Activated T-cell treated with anti-CD3 and anti-CD28 coated beads for 1 hour (primary cell): ENCODE results near the gene DCAF7.

Source experiments
- DNase-seq: peaks from one replicate; pipeline ENCODE4 v3.0.0-alpha.2; 2020; ENCODE audit warnings: low read depth

The DCAF7 gene

DNA sequence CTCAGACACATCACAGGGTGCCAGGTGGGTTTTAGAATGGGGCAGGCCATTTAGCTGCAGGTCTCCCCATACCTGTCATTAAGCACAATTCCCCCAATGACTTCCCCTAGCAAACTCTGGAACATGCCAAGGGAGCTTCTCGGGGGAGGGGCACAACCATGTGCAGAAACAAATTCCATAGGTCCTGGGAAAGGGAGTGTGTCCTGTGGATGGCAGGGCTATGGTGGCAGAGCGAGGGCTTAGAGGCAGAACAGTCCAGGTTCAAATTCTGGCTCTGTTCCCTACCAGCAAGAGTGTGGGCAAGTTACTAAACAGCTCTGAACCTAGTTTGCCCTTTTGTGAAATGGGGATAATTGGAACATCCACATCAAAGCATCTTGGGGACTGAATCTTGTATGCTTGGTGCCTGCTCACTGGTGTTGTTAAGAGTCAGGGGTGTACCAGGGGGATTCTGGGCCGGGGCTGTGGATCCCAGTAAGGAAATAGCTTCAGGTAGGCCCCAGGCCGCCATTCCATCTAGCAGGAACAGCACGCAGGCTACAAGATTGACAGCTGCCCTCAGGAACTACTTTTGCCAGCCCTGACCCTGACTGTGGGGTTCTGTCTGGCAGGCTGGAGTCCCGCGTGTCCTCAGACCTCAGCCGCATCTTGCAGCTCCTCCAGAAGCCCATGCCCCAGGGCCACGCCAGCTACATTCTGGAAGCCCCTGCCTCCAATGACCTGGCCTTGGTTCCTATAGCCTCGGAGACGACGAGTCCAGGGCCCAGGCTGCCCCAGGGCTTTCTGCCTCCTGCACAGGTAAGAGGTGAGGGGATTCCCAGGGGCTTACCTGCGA lies 5.6 kb upstream of the DCAF7 start:
- DNase-seq, result no peak

DNA sequence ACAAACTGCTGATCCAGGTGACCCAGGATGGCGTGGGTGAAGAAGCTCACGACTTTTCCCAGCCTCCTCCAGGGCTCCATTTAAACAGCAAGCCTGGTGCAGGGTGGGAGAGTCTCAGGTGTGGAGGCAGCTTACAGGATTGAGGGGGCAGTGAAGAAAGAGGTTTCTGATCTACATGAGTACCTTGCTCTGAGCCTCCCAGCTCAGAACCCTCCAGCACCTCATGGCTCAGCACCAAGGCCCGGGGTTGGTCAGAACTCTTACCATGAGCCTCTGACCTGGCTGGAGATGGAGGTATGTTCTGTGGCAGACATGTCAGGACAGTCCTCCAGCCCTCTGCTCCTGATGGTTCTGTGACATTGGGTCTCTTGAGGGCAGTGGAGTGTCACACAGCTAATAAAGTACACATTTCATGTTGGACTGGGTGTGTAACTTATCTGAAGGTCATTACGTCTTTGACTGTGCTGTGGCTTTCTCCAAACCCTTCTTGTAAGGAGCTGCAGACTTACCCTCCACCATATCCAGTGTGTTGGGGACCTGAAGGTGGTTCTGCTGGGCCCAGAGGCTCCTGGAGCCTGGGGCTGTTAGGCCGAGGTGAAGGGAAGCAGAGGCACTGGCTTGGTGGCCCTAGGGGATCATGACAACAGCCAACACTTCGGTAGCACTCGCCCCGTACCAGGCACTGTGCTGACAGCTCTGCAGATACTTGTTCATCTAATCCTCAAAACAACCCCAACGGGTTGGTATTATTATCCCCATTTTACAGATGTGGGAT lies 3.8 kb upstream of the DCAF7 start:
- no peak for DNase-seq

DNA sequence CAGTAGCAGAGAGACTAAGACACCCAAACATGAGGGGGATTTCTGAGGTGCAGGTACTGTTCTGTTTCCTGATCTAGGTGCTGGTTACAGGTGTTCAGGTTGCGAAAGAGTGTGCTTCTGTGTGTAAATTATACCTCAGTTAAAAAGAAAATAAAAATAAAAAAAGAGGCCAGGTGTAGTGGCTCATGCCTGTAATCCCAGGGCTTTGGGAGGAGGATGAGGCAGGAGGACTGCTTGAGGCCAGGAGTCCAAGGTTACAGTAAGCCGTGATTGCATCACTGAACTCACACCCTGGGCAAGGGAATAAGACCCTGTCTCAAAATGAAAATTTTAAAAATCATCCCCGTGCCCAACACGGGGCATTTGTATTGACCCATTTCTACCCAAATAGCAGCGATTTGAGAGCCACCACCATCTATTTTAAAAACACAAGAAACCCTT lies 3.2 kb upstream of the DCAF7 start:
- no peak for DNase-seq

DNA sequence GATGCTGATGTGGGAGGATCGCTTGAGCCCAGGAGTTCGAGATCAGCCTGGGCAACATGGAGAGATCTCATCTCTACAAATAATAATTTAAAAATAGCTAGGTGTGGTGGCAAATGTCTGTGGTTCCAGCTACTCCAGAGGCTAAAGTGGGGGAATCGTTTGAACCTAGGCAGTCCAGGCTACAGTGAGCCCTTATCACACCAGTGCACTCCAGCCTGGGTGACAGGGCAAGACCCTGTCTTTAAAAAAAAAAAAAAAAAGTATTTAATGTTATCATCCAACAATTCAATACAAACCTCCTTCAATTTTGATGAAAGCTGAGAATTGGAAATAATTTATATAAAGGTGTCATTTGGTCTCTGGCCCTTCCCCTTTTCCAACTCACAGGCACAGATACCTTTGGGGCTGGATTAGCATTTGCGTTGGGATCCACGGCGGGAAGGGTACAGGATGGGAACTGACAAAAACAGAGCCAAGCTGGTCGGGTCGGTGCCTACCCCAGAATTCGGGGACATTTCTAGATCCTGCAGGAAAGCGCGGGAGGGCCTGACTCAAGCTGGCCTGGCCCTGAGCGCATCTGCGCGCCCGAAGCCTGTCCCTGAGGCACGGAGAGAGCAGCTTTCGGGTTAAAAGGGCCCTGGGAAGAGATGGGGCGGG lies 860 bp upstream of the DCAF7 start:
- DNase-seq, result no peak

DNA sequence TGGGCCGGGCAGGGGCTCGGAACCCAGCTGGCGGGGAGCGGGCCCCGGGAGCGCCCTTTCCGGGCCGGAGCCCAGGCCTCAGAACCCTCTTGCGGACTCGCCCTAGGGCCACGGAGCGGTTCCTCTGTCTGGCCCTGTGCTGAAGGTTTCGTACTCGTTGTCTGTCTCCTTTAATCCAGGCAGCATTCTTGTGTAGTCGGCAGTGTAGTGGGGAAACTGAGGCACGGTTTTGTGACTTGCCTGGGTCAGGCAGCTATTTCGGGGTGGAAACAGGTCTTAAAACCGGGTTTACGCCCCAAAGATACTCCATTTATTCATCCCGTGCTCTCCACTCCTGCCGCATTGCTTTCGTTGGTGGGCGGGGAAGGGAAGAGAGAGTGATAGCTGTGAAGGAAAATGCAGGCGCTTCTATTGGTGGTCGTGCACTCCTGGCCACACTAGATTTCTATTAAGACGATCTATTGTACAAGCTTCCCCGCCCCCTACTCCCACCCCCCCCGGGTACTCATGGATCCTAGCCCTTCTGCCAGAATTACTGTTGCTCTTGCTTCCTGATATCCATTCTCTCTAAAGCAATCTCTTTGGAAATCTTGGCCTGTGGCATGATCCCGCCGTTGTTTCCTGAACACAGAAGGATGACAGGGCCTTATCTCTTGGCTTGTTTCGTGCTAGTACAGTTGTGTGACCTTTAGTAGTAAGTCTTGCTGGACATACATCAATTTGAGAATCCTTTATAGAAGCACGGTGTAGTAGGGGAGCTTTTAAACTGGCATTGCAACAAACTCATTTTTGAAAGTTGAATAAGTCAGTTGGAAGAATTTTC lies 751 bp downstream of the DCAF7 start:
- peak; percentile 6 for DNase-seq

DNA sequence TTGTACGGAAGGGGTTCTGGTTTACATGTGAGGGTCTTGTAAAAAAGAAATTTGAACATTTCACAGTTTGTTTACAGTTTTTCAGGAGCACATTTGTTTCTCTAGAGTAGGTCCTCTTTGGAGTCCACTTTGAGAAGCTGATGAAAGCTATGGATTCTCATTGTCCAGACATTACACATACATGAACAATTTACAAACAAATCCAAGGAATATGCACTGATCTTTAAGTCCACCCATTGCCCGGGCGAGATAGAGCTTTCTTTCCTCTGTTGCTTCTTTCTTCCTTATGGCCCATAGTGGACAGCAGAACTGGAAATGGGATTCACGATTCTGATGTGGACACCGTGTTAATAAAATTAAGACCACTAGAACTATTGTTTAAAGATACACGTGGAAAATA lies 1.9 kb downstream of the DCAF7 start:
- DNase-seq, result no peak

DNA sequence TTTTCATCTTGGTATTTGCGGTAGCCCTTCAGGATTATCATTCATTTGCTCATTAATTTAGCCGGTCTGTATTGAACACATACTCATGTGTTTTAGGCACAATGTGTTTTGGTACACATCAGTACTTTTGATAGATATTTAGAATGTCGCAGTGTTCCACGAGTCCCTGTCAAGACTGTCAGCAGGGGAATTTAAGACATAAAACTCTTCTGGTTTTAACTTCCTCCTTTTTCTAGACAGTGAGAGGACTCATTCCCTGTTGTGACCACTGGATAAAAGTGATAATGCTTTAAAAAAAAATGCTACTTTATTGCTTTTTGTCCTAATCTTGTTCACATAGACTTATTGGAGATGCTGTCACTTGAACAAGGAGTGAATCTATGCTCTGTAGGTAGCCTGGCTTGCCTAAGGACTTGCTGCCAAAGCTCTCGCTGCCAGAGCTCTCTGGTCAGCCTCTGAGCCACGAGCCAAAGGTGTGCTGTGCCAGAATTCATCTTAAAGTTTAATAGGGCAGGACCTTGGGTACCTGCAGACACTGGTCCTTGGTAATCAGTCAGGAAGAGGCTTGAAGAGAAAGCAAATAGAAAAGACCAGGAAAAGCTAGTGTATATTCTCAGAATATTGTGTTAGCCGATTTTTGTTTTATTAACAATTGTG lies 5.4 kb downstream of the DCAF7 start:
- DNase-seq, result no peak

DNA sequence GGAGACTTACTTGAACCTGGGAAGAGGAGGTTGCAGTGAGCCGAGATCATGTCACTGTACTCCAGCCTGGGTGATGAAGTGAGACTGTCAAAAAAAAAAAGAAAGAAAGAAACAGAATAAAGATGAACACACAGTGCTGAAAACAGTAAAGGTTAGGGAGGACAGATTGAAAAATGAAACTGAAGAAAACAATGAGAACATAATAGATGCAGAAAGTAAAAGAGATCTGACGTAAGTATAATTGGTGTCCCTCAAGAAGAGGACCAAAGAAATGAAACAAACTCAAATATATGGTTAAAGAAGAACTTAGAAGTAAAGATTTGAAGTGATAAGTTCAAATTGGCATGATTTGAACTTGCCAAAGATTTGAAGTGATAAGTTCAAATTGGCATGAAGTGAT lies 7.1 kb downstream of the DCAF7 start:
- DNase-seq, result no peak

DNA sequence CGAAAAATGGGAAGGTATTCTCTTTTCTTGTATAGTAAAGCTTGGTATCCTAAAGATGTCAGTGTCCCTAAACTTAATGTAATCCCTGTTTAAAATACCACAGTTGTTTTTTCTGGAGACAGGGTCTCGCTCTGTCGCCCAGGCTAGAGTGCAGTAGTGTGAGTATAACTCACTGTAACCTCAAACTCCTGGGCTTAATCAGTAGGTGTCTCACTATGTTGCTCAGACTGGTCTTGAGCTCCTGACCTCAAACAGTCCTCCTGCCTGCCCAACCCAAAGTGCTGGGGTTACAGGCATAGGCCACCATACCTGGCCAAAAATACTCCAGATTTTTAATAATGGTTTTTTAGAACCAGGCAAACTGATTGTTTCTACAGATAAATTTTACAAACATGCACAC lies 8.2 kb downstream of the DCAF7 start:
- DNase-seq, result no peak

DNA sequence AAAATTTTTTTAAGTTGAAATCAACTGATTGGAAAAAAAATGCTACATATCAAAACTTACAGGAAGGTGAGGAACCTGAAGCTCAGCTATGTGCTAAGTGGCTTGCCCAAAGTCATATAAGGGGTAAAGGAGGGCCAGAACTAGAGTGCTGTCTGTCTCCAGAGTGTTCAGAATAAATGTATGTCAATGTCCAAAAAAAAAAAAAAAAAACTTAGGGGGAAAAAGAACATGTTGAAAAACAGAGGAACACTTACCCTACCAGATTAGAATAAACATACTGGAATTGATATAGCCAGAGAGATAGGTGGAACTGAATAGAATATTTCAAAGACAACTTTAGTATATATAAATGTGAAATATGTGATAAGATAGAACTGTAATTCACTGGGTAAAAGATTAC lies 11.5 kb downstream of the DCAF7 start:
- no peak for DNase-seq

DNA sequence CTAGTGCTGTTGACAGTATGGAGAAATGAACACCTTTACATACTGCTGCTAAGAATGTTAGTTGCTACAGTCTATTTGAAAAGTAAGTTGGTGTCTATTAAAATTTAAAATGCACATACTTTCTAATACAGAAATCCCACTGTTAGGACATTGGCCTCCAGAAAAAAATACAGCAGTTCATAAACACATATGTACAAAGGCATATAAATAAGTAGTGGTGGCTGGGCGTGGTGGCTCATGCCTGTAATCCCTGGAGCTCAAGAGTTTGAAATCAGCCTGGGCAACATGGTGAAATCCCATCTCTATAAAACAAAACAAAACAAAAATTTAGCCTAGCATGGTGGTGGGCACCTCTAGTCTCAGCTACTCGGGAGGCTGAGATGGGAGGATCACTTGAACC lies 13.1 kb downstream of the DCAF7 start:
- no peak for DNase-seq

DNA sequence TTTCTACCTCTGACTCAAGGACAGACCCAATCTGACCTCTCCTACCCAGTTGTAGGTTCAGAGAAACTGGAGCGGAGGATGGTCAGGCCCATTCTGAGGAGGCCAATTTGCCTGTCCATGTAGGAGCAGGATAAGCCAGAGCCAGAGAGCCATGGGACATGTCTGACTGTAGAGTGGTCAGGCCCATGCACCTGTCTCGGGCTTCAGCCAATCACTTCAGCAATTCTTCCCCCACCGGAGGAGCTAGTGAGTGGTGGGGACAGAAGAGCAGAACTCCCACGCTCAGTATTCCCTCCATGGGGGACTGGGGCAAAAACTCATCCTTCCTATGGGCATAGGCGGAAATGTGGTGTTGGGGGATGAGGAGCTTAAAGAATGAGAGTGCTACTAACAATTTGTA lies 14.3 kb downstream of the DCAF7 start:
- DNase-seq, result no peak

DNA sequence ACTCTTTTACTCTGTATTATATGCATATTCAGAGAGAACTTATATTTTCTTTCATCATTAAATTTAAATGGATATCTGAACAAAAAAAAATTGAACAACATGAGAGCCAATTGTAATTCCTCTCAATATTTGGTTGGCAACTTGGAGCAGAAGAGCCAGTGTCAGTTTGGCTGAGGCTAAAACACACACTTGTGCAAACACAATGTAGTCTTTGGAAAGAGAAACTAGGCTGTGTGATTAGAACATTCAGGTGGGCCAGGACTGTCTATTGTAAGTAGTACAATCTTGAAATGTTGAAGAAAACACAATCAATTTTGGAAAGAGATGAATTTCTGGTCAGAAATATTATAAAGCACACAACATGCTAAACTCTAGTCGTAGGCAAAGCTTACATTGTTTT lies 17.0 kb downstream of the DCAF7 start:
- no peak for DNase-seq

DNA sequence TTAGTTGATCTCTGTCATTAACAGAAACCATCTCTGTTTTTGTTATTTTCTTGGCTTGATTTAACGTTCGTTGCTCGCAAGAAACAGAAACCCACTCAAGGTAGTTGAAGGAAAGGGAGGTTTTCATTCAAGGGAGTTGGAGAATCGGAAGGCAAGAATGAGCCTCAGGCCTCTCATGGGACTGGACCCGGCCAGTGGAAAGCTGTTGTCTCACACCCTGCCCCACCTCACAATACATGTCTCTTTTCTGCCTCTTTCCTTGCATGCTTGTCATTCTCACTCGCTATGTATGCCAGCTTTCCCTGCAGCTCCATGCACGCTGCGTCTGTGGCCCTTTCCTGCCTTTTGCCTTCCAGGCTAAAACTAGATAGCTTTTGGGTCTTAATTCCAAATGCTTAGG lies 18.3 kb downstream of the DCAF7 start:
- no peak for DNase-seq

DNA sequence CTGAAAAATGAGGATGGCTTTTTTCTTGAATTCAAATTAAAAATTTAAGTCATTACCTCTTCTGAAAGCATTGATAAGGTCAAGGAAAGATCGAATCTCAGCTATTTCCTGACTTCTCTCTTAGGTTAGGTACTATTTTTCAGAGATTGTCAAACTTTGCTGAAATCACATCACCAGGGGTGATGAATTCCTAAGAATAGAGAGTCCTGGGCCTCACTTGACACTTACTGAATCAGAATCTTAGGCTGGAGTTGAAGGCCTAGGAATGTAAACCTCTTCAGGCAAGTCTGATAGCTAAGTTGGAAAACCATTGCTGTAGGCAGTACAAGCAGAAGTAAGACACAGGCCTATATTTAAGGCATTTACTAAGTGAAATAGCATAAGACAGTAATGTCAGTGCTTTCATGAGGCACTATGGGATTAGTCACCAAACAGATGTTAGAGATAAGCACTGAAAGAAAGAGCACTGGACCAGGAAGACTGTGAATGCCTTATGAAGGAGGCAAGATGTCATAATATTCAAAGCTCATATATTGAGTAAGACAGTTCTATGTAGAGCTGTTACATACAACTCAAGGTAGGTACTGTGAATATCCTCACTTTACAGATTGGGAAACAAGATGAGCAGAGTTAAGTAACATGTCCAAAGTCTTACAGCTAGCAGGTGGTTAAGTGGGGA lies 21.5 kb downstream of the DCAF7 start:
- no peak for DNase-seq

DNA sequence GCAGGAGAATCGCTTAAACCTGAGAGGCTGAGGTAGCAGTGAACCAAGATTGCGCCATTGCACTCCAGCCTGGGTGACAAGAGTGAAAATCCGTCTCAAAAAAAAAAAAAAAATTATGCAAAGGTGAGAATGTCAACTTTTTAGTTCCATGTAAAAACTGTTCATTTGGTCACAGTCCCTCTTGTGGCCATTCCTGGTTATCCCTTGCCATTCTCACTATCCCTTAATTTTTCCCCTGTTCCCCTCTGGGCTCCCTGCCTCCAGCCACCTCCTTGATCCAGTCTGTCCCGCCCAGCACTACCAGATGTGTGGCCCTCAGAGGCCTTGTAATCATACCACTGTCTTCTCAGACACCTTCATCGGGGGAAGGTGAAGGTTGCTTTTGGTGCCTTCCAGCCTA lies 23.4 kb downstream of the DCAF7 start:
- DNase-seq, result no peak

DNA sequence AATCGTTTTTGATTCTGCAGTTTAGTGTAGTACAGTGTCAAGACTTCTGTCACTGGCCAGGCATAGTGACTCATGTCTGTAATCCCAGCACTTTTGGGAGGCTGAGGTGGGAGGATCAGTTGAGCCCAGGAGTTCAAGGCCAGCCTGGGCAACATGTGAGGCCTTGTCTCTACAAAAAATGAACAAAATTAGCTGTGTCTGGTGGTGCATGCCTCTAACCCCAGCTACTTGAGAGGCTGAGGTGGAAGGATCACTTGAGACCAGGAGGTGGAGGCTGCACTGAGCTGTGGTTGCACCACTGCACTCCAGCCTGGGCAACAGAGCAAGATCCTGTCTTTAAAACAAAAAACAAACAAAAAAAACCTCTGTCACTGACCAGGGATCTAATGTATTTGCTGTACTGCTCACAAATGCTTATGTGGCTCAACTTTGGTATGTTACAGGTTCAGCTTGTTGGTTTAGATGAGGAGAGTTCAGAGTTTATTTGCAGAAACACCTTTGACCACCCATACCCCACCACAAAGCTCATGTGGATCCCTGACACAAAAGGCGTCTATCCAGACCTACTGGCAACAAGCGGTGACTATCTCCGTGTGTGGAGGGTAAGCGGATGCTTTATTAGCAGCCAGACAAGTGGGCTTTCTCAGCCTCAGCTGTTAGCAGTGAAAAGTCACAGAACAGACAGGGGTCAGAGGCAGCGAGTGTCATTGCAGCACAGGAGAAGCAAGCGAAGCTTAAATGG lies 27.9 kb downstream of the DCAF7 start:
- no peak for DNase-seq

DNA sequence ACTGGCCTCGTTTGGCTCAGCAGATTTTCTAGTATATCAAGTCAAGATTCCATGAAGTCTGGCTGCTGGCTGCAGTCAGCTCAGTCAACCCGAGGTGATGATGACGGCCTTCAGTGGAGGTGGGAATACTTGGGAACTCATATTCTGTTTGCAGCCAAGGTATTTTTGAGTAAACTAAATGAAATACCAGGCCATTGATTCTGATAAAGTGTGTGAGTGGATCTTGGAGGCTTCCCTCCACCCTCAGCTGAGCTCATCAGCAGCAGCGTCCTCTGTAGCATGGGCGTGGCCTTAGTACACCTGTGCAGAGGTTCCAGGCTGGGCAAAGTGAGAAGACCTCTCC lies 28.5 kb downstream of the DCAF7 start:
- DNase-seq, result no peak

DNA sequence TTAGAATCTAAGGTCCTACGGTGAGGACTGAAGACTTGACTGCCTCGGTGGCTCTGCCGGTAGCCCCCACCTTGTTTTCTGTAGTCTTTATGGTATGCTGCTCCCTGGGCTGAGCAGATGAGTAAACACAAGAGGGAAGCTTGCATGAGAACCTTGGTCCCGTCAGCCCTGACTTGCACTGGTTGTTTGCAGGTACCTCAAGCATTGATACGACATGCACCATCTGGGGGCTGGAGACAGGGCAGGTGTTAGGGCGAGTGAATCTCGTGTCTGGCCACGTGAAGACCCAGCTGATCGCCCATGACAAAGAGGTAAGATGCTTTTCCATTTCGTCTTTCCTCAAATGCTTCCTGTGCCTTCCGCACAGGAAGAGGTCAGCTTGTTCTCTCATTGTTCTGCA lies 29.4 kb downstream of the DCAF7 start:
- no peak for DNase-seq

DNA sequence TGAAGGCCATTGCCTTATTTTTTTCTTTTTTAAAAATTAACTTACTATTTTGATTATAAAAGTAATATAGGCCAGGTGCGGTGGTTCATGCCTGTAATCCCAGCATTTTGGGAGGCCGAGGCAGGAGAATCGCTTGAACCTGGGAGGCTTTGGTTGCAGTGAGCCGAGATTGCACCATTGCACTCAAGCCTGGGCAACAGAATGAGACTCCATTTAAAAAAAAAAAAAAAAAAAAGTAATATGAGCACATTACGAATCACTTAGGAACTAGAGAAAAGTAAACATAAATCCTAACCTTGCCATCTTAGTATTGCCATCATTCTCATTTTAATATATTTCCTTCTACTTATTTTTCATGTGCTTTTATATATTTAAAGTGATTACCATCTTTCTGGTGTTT lies 37.5 kb downstream of the DCAF7 start:
- DNase-seq, result no peak
